Endothelial cell of umbilical vein (primary cell): ENCODE data around the gene RBM26. TPM values are rescaled to one million over a fixed set of nuclear protein-coding genes. Genes with fewer than 3 reads are reported as not detected.

ENCODE experiments used
- BruUV-seq: library from RNA; stranded (reverse); fragments of 400-500 nt; replicated peaks from 2 replicates; lab custom pipeline; 2021; lab: Mats Ljungman, UMichigan
- CTCF ChIA-PET: fragments of 300-600, 350-600 bp; sonication (Branson Sonifier 250); formaldehyde crosslinking; loops from one replicate; lab custom pipeline; 2021; ENCODE audit warnings: antibody characterized with exemption, inconsistent platforms; lab: Charles Lee
- POLR2A ChIA-PET: fragments of 300-600, 350-600 bp; sonication (Branson Sonifier 250); formaldehyde crosslinking; loops from one replicate; lab custom pipeline; 2021; ENCODE audit warnings: antibody characterized with exemption, inconsistent platforms; lab: Charles Lee
- DNase-seq: peaks from one replicate; pipeline ENCODE4 v3.0.0-alpha.2; 2011; ENCODE audit warnings: low read depth, low spot score
- FAIRE-seq: peaks from 2 replicates; lab custom pipeline; 2011; peaks lifted over from hg19 to GRCh38; lab: Jason Lieb, UNC
- H2AFZ ChIP-seq: 2 replicates; pipeline ENCODE4 v1.6.0; 2012; ENCODE audit warnings: low read depth, low read length, control low read depth, inconsistent platforms
- H3K27ac ChIP-seq: 2 replicates; pipeline ENCODE4 v1.5.1; 2011; ENCODE audit warnings: low read depth, mild to moderate bottlenecking, control low read depth, low read length, moderate library complexity; ENCODE audit not compliant: insufficient read depth
- H3K27me3 ChIP-seq, 2 experiments: 2 replicates each; pipeline versions ENCODE4 v1.6.0 to v1.6.1; 2011; ENCODE audit warnings: low read length in 2 of 2, mixed read lengths in 1 of 2; ENCODE audit not compliant: control insufficient read depth in 2 of 2, insufficient read depth in 2 of 2
- H3K36me3 ChIP-seq, 2 experiments: 2 replicates in 1 of 2; 3 replicates in 1 of 2; pipeline ENCODE4 v1.5.1; 2011; ENCODE audit warnings: low read length in 2 of 2, mild to moderate bottlenecking in 1 of 2, moderate library complexity in 1 of 2; ENCODE audit not compliant: control insufficient read depth in 2 of 2, insufficient read depth in 2 of 2; ENCODE audit errors: extremely low read depth in 1 of 2
- H3K4me1 ChIP-seq: 3 replicates; pipeline ENCODE4 v1.5.1; 2011; ENCODE audit warnings: mild to moderate bottlenecking, low read length; ENCODE audit not compliant: control insufficient read depth, insufficient read depth; ENCODE audit errors: extremely low read depth
- H3K4me2 ChIP-seq: 2 replicates; pipeline ENCODE4 v1.6.1; 2011; ENCODE audit warnings: low read length, control low read depth, mixed read lengths; ENCODE audit not compliant: insufficient read depth
- H3K4me3 ChIP-seq, 3 experiments: fragments of 200-600 bp in 1 of 3; sonication (generic), shearing (Covaris generic) in 1 of 3; replicated peaks in 1 of 3; 2 replicates each; pipeline ENCODE4 v1.5.1; 2011 to 2016; ENCODE audit warnings: control low read depth in 3 of 3, low read length in 3 of 3, mild to moderate bottlenecking in 2 of 3, inconsistent platforms in 1 of 3, low read depth in 1 of 3, moderate library complexity in 1 of 3; ENCODE audit not compliant: insufficient read depth in 1 of 3
- H3K79me2 ChIP-seq: 2 replicates; pipeline ENCODE4 v1.6.0; 2012; ENCODE audit warnings: low read length, inconsistent platforms; ENCODE audit not compliant: control insufficient read depth, insufficient read depth
- H3K9ac ChIP-seq: replicated peaks from 2 replicates; pipeline ENCODE3; 2011; ENCODE audit warnings: low read length, control low read depth; ENCODE audit not compliant: insufficient read depth; ENCODE audit errors: extremely low read depth
- H3K9me1 ChIP-seq: replicated peaks from 3 replicates; pipeline ENCODE4 v1.6.0; 2011; ENCODE audit warnings: mild to moderate bottlenecking, low read length; ENCODE audit not compliant: control insufficient read depth, insufficient read depth; ENCODE audit errors: extremely low read depth
- H3K9me3 ChIP-seq: replicated peaks from 2 replicates; pipeline ENCODE4 v1.5.1; 2012; ENCODE audit warnings: low read length, inconsistent platforms; ENCODE audit not compliant: control insufficient read depth, insufficient read depth
- H4K20me1 ChIP-seq: replicated peaks from 2 replicates; pipeline ENCODE3; 2011; ENCODE audit warnings: mild to moderate bottlenecking, low read length; ENCODE audit not compliant: control insufficient read depth, insufficient read depth; ENCODE audit errors: extremely low read depth
- EZH2 ChIP-seq: IDR thresholded peaks from 2 replicates; pipeline ENCODE4 v1.6.1; 2012; ENCODE audit warnings: borderline replicate concordance, low read depth, mild to moderate bottlenecking, moderate library complexity, low read length, inconsistent platforms; ENCODE audit not compliant: severe bottlenecking
- FOS ChIP-seq: IDR thresholded peaks from 2 replicates; pipeline ENCODE4 v1.6.1; 2011; ENCODE audit warnings: mild to moderate bottlenecking, low read length, moderate library complexity, borderline replicate concordance; ENCODE audit not compliant: insufficient read depth
- GATA2 ChIP-seq: IDR thresholded peaks from 2 replicates; pipeline ENCODE4 v1.7.0; 2011; ENCODE audit warnings: low read depth, mild to moderate bottlenecking, moderate library complexity, mixed read lengths, low read length; ENCODE audit not compliant: insufficient read length, insufficient read depth
- JUN ChIP-seq: IDR thresholded peaks from 2 replicates; pipeline ENCODE4 v1.6.1; 2011; ENCODE audit warnings: borderline replicate concordance, low read depth; ENCODE audit not compliant: insufficient read length, insufficient read depth
- MYC ChIP-seq: IDR thresholded peaks from one replicate; pipeline ENCODE4 v1.6.1; 2011; ENCODE audit warnings: mild to moderate bottlenecking, low read depth, low read length
- POLR2A ChIP-seq: IDR thresholded peaks from 2 replicates; pipeline ENCODE4 v1.6.1; 2012; ENCODE audit warnings: low read depth, mild to moderate bottlenecking, control low read depth, low read length
- POLR2AphosphoS5 ChIP-seq: IDR thresholded peaks from 2 replicates; pipeline ENCODE4 v1.6.1; 2012; ENCODE audit warnings: low read depth, mild to moderate bottlenecking, control low read depth, low read length, moderate library complexity; ENCODE audit not compliant: insufficient read depth
- dilution Hi-C: fragments of 300-500 bp; cut with MboI; formaldehyde crosslinking; loops from one replicate; pipeline ENCODE4 v1.15.0; 2019; ENCODE audit warnings: low sequenced_read_pairs; ENCODE audit not compliant: extremely low pct_ligation_motif_present
- intact Hi-C: fragments of 100-400 bp; cut with micrococcal nuclease; formaldehyde crosslinking; loops from one replicate; pipeline ENCODE4 v1.10.0; 2022
- polyA plus RNA-seq, 4 experiments: library from polyadenylated mRNA; depleted of rRNA in 3 of 4; stranded (reverse) in 3 of 4; unstranded in 1 of 4; fragments of >200 nt; gene quantifications; 2 replicates each; pipeline versions ENCODE4 v1.2.1 to v1.2.3, GENCODE V29; 2011 to 2012; ENCODE audit warnings: missing spikeins in 1 of 4
- total RNA-seq: library from RNA; stranded (reverse); gene quantifications from 2 replicates; pipeline ENCODE4 v1.2.3, GENCODE V29; 2021
- TF ChIP-seq, protein P1 (sequence below), 2 donors: IDR thresholded peaks; 1 replicate in 1 of 2; 2 replicates in 1 of 2; pipeline ENCODE4 v1.5.1; 2011; ENCODE audit warnings: low read length in 2 of 2, mild to moderate bottlenecking in 2 of 2, moderate library complexity in 2 of 2, control low read depth in 1 of 2, inconsistent platforms in 1 of 2, low read depth in 1 of 2; ENCODE audit not compliant: insufficient read depth in 1 of 2; ENCODE audit errors: extremely low read depth in 1 of 2
- TF ChIP-seq, protein P2 (sequence below): IDR thresholded peaks from 2 replicates; pipeline ENCODE4 v1.6.1; 2011; ENCODE audit not compliant: insufficient read depth, insufficient read length

Gene RBM26
- total and polyA plus RNA-seq, 2 donors (not counting 3 experiments of a cell fraction or from before 2014, with no cell fraction given): 14.8 to 54.3 TPM

DNA sequence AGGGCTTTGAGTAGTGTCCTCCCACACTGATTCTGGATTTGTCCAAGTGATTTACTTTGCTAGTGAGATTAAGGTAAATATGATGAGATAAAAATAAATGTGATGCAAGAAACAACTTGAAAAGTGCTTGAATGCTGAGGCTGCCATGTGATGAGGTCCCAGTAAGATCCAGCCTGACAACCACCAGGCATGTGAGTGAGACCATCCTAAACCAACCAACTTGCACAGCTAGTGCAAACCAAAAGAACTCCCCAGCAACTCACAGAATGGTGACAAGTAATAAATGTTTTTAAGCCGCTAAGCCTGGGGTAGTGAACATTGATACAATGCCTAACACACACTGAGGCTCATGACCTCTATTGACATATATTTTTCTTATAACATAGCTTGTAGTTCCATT lies 13.3 kb upstream of the RBM26 start:
- H3K4me2 ChIP-seq: no peak overlapping the region
- no peaks in the 10 kb centered on the region for H3K9me3 ChIP-seq
- dilution Hi-C loops (no loop called here), intact Hi-C loops (no loop called here)
- ChIA-PET CTCF (interaction anchor here (3.0 kb wide), 1 partner anchor 122 kb away, joined by 41 read pairs; no protein-coding TSS in a partner anchor), POLR2A (no interaction called here)
- TF ChIP-seq, protein P1, sequence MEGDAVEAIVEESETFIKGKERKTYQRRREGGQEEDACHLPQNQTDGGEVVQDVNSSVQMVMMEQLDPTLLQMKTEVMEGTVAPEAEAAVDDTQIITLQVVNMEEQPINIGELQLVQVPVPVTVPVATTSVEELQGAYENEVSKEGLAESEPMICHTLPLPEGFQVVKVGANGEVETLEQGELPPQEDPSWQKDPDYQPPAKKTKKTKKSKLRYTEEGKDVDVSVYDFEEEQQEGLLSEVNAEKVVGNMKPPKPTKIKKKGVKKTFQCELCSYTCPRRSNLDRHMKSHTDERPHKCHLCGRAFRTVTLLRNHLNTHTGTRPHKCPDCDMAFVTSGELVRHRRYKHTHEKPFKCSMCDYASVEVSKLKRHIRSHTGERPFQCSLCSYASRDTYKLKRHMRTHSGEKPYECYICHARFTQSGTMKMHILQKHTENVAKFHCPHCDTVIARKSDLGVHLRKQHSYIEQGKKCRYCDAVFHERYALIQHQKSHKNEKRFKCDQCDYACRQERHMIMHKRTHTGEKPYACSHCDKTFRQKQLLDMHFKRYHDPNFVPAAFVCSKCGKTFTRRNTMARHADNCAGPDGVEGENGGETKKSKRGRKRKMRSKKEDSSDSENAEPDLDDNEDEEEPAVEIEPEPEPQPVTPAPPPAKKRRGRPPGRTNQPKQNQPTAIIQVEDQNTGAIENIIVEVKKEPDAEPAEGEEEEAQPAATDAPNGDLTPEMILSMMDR (IDR thresholded peaks at IDR 0.05; ENCODE audit: extremely low read depth in 1 of 2, insufficient read depth in 1 of 2, low read depth in 1 of 2, low read length in 2 of 2): no peak
- TF ChIP-seq POLR2AphosphoS5 (no peak), JUN (no peak), POLR2A (no peak), FOS (no peak), MYC (no peak), GATA2 (no peak), EZH2 (no peak)
- TF ChIP-seq, protein P2, sequence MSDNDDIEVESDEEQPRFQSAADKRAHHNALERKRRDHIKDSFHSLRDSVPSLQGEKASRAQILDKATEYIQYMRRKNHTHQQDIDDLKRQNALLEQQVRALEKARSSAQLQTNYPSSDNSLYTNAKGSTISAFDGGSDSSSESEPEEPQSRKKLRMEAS: no peak
- H3K36me3 ChIP-seq: no peaks in the 10 kb centered on the region
- H3K4me3 ChIP-seq: no peak overlapping the region
- DNase-seq (no peak), FAIRE-seq (no peak)
- no peaks in the 10 kb centered on the region for H3K4me1 ChIP-seq
- no TSS peak for BruUV-seq
- H3K27ac ChIP-seq: no peak overlapping the region
- H3K9me1 ChIP-seq: no peaks in the 10 kb centered on the region
- H3K9ac ChIP-seq: no peak overlapping the region
- H4K20me1 ChIP-seq: no peaks in the 10 kb centered on the region
- no peaks in the 10 kb centered on the region for H3K27me3 ChIP-seq
- H3K79me2 ChIP-seq: no peaks in the 10 kb centered on the region
- H2AFZ ChIP-seq: no peak overlapping the region
